ENCODE measurements around the gene RNASEH1.
"Not testable (repeated sequence)": the region's sequence is repeated elsewhere in the genome, so short reads cannot be mapped to it uniquely, and the experiment has no call there.

Gene RNASEH1

GRCh38 chr2:3505771-3506170 is 52.4 kb downstream of the RNASEH1 start:
- Mint-ChIP-seq H3K4me3 (no peak overlapping the region), H3K9me3 (peaks cover 5% of the 10 kb centered on the region), H3K4me1 (peaks cover 13% of the 10 kb centered on the region), H3K36me3 (peaks cover 57% of the 10 kb centered on the region), H3K27ac (no peak overlapping the region), H3K27me3 (no peaks in the 10 kb centered on the region)
- DNase-seq (ENCODE audit: low spot score in 2 of 2): no peak
- no peak for ATAC-seq (ENCODE audit: low read depth)

DNA sequence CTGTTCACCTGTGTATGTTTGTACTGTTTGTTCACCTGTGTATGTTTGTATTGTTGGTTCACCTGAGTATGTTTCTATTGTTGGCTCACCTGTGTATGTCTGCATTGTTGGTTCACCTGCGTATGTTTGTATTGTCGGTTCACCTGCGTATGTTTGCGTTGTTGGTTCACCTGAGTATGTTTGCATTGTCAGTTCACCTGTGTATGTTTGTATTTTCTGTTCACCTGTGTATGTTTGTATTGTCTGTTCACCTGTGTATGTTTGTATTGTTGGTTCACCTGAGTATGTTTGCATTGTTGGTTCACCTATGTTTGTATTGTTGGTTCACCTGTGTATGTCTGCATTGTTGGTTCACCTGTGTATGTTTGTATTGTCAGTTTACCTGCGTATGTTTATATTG is 53.4 kb downstream of the RNASEH1 start:
- Mint-ChIP-seq H3K4me1 (peaks cover 13% of the 10 kb centered on the region), H3K4me3 (no peak overlapping the region), H3K36me3 (peaks cover 55% of the 10 kb centered on the region), H3K9me3 (peaks cover 5% of the 10 kb centered on the region), H3K27me3 (no peaks in the 10 kb centered on the region), H3K27ac (no peak overlapping the region)
- ATAC-seq (ENCODE audit: low read depth): no peak
- no peak for DNase-seq (ENCODE audit: low spot score in 2 of 2)

- no peaks in the 10 kb centered on the region for H3K27me3 Mint-ChIP-seq
- peaks cover 10% of the 10 kb centered on the region for H3K4me1 Mint-ChIP-seq
- H3K27ac Mint-ChIP-seq: no peak overlapping the region
- H3K36me3 Mint-ChIP-seq: peaks cover 59% of the 10 kb centered on the region
- H3K4me3 Mint-ChIP-seq: no peak overlapping the region
- ATAC-seq (ENCODE audit: low read depth) (no peak), DNase-seq (ENCODE audit: low spot score in 2 of 2) (no peak)
- peaks cover 3% of the 10 kb centered on the region for H3K9me3 Mint-ChIP-seq
These were observed 54.6 kb downstream of the RNASEH1 start for GRCh38 chr2:3503483-3503882.

DNA sequence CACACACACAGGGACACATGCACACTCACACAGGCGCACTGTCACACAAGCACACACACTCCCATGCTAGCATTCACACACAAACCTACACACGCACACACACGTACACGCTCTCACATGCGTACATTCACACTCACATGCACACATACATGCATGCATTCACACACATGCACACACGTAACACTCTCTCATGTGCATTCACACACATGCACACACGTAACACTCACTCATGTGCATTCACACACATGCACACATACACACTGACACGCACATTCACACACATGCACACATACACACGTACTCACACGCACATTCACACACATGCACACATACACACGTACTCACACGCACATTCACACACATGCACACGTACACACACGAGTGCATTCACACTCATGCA is 55.1 kb downstream of the RNASEH1 start:
- peaks cover 10% of the 10 kb centered on the region for H3K4me1 Mint-ChIP-seq
- H3K36me3 Mint-ChIP-seq: peaks cover 60% of the 10 kb centered on the region
- H3K9me3 Mint-ChIP-seq: no peaks in the 10 kb centered on the region
- H3K27ac Mint-ChIP-seq: no peak overlapping the region
- no peak overlapping the region for H3K4me3 Mint-ChIP-seq
- no peak for ATAC-seq (ENCODE audit: low read depth)
- no peak for DNase-seq (ENCODE audit: low spot score in 2 of 2)
- no peaks in the 10 kb centered on the region for H3K27me3 Mint-ChIP-seq

- DNase-seq (ENCODE audit: low spot score in 2 of 2) (no peak), ATAC-seq (ENCODE audit: low read depth) (no peak)
- no peaks in the 10 kb centered on the region for H3K27me3 Mint-ChIP-seq
- peaks cover 53% of the 10 kb centered on the region for H3K36me3 Mint-ChIP-seq
- H3K27ac Mint-ChIP-seq: no peak overlapping the region
- H3K4me1 Mint-ChIP-seq: peaks cover 10% of the 10 kb centered on the region
- no peak overlapping the region for H3K4me3 Mint-ChIP-seq
- H3K9me3 Mint-ChIP-seq: no peaks in the 10 kb centered on the region
These were observed 57.7 kb downstream of the RNASEH1 start for GRCh38 chr2:3500326-3500899.

- peaks cover 8% of the 10 kb centered on the region for H3K4me1 Mint-ChIP-seq
- no peaks in the 10 kb centered on the region for H3K9me3 Mint-ChIP-seq
- DNase-seq (ENCODE audit: low spot score in 2 of 2) (no peak), ATAC-seq (ENCODE audit: low read depth) (no peak)
- no peak overlapping the region for H3K27ac Mint-ChIP-seq
- no peaks in the 10 kb centered on the region for H3K27me3 Mint-ChIP-seq
- no peak overlapping the region for H3K4me3 Mint-ChIP-seq
- peaks cover 47% of the 10 kb centered on the region for H3K36me3 Mint-ChIP-seq
These were observed 59.2 kb downstream of the RNASEH1 start for GRCh38 chr2:3498783-3499394.

DNA sequence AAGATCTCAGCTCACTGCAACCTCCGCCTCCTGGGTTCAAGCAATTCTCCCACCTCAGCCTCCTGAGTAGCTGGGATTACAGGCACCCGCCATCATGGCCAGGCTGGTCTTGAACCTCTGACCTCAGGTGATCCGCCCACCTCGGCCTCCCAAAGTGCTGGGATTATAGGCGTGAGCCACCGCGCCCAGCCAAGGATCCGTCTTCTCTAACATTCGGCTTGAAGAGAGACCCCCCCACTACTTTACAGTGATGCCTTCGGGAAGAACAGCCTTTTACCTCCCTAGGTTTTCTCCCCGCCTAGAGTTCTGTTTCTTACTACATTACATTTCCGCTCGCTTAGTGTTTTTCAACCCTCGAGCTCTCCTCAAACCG is 61.4 kb downstream of the RNASEH1 start:
- H3K4me3 Mint-ChIP-seq; DNase-seq (ENCODE audit: low spot score in 2 of 2); ATAC-seq (ENCODE audit: low read depth); H3K27me3 Mint-ChIP-seq; H3K4me1 Mint-ChIP-seq; H3K27ac Mint-ChIP-seq; H3K9me3 Mint-ChIP-seq: not testable (repeated sequence)
- H3K36me3 Mint-ChIP-seq: peaks cover 35% of the 10 kb centered on the region
